ENCODE data around the gene ZNF414. TPM values are rescaled to one million over a fixed set of nuclear protein-coding genes. Genes with fewer than 3 reads are reported as not detected.

The ZNF414 gene
- total RNA-seq, 2 experiments from 2014 or later, result 8.7 to 47.5 TPM

DNA sequence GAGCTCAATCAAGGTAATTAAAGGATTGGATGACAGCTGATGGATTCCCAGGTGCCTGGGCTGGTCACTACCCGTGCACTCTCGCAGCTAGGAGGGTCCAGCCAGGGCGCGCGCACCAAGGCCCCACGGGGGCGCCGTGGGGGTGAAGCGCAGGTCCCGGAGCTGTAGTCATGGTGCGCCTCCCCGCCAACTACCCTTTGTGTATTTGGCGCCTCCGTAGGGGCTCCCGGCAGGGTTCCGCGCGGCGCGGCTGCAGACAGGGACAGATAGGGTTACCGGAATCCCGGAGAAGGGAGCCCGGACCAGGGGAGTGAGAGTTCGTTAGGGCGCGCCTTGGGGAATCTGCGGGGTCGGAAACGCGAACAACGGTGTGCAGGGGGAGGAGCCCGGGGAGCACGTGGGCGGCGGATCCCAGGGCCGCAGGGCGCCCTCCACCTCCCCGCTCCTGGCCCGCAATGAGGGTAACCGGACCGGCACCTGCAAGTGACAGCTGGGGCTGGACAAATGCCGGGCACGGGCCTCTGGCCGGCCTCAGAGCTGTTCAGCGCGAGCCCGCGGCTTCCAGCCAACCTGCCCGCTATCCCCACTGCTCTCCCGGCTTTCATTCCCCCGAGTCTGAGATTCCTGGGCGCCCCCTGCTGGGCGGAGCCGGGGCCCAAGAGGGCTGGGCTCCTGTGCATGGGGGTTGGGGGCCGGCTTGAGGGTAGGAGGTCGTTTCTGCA, 8.1 kb downstream of the ZNF414 start:
- H3K4me1 ChIP-seq (ENCODE audit: insufficient read depth, low read length, poor library complexity, severe bottlenecking), result peaks cover 13% of the 10 kb centered on the region
- DNase-seq (ENCODE audit: low spot score), result peak; percentile 83
- POLR2A ChIA-PET, result interaction anchor here (0.8 to 1.1 kb wide), 2 partner anchors 8 to 32 kb away, joined by 3 to 5 read pairs; partner anchors contain the start of gene ZNF414
- no TSS peak for BruUV-seq (replicated peaks)
- peak overlapping the region; percentile 86 for H3K4me2 ChIP-seq (ENCODE audit: low read length)
- CTCF ChIA-PET (ENCODE audit: unreplicated experiment), result interaction anchor here (0.6 to 1.2 kb wide), 3 partner anchors 92 to 187 kb away, joined by 3 read pairs; partner anchors contain the start of gene MARCHF2
- peak overlapping the region; percentile 47 for H3K27ac ChIP-seq (ENCODE audit: low read depth, low read length, poor library complexity, severe bottlenecking)
- intact Hi-C loops (cut with micrococcal nuclease; ENCODE audit: unreplicated experiment), result loop anchor here (1.0 to 2.0 kb wide), 2 partner anchors 93 to 151 kb away; partner anchors contain the start of gene MARCHF2
- H3K9me3 ChIP-seq (ENCODE audit: low read length), result no peaks in the 10 kb centered on the region
- H2AFZ ChIP-seq (ENCODE audit: low read length), result peak overlapping the region; percentile 94
- peak overlapping the region; percentile 71 for H3K4me3 ChIP-seq (ENCODE audit: low read depth, low read length, poor library complexity, severe bottlenecking)
- H3K79me2 ChIP-seq (ENCODE audit: insufficient read depth, low read depth, low read length), result no peaks in the 10 kb centered on the region
- no peaks in the 10 kb centered on the region; the same call in 1 of the 2 replicates for H3K36me3 ChIP-seq (ENCODE audit: insufficient read depth, low read length)
- H3K9me2 ChIP-seq (ENCODE audit: insufficient read depth, low read length), result no peaks in the 10 kb centered on the region
- TF ChIP-seq EZH2phosphoT487 (IDR thresholded peaks at IDR 0.05; ENCODE audit: borderline replicate concordance, low read depth, low read length), result no peak
- TF ChIP-seq, protein P1, sequence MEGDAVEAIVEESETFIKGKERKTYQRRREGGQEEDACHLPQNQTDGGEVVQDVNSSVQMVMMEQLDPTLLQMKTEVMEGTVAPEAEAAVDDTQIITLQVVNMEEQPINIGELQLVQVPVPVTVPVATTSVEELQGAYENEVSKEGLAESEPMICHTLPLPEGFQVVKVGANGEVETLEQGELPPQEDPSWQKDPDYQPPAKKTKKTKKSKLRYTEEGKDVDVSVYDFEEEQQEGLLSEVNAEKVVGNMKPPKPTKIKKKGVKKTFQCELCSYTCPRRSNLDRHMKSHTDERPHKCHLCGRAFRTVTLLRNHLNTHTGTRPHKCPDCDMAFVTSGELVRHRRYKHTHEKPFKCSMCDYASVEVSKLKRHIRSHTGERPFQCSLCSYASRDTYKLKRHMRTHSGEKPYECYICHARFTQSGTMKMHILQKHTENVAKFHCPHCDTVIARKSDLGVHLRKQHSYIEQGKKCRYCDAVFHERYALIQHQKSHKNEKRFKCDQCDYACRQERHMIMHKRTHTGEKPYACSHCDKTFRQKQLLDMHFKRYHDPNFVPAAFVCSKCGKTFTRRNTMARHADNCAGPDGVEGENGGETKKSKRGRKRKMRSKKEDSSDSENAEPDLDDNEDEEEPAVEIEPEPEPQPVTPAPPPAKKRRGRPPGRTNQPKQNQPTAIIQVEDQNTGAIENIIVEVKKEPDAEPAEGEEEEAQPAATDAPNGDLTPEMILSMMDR (conservative IDR thresholded peaks at IDR 0.05; ENCODE audit: low read length), result peak; percentile 94
- H4K20me1 ChIP-seq (ENCODE audit: insufficient read depth, low read length), result no peaks in the 10 kb centered on the region

DNA sequence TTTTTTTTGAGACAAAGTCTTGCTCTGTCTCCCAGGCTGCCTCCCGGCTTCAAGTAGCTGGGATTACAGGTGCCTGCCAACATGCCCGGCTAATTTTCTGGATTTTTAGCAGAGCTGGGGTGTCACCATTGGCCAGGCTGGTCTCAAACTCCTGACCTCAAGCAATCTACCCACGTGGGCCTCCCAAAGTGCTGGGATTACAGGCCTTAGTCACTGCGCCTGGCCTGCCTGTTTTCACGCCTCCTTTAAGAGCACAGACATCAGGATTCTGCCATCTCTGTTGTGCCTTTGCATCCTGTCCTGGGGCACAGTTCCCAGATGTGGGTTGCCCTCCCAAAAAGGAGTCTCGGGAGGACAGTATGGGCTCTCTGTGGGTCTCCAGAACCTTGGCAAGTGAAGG, 9.0 kb downstream of the ZNF414 start:
- no peak overlapping the region for H3K4me2 ChIP-seq (ENCODE audit: low read length)
- CTCF ChIA-PET (ENCODE audit: unreplicated experiment), result interaction anchor here (1.2 kb wide), 1 partner anchor 91 kb away, joined by 3 read pairs; no protein-coding TSS in a partner anchor
- no peaks in the 10 kb centered on the region for H3K9me3 ChIP-seq (ENCODE audit: low read length)
- intact Hi-C loops (cut with micrococcal nuclease; ENCODE audit: unreplicated experiment), result no loop called here
- H3K36me3 ChIP-seq (ENCODE audit: insufficient read depth, low read length), result no peaks in the 10 kb centered on the region
- BruUV-seq (replicated peaks), result no TSS peak
- DNase-seq (ENCODE audit: low spot score), result no peak
- H4K20me1 ChIP-seq (ENCODE audit: insufficient read depth, low read length), result no peaks in the 10 kb centered on the region
- no peak overlapping the region for H3K4me3 ChIP-seq (ENCODE audit: low read depth, low read length, poor library complexity, severe bottlenecking)
- H3K4me1 ChIP-seq (ENCODE audit: insufficient read depth, low read length, poor library complexity, severe bottlenecking), result peaks cover 13% of the 10 kb centered on the region
- no peaks in the 10 kb centered on the region for H3K9me2 ChIP-seq (ENCODE audit: insufficient read depth, low read length)
- H2AFZ ChIP-seq (ENCODE audit: low read length), result no peak overlapping the region; the same call in 1 of the 2 replicates
- POLR2A ChIA-PET, result interaction anchor here (1.1 kb wide), 1 partner anchor 9 kb away, joined by 5 read pairs; the partner anchor contains the start of gene ZNF414
- TF ChIP-seq EZH2phosphoT487 (IDR thresholded peaks at IDR 0.05; ENCODE audit: borderline replicate concordance, low read depth, low read length), result no peak
- TF ChIP-seq, protein P1 (conservative IDR thresholded peaks at IDR 0.05; ENCODE audit: low read length), result no peak
- no peak overlapping the region for H3K27ac ChIP-seq (ENCODE audit: low read depth, low read length, poor library complexity, severe bottlenecking)
- no peaks in the 10 kb centered on the region for H3K79me2 ChIP-seq (ENCODE audit: insufficient read depth, low read depth, low read length)

DNA sequence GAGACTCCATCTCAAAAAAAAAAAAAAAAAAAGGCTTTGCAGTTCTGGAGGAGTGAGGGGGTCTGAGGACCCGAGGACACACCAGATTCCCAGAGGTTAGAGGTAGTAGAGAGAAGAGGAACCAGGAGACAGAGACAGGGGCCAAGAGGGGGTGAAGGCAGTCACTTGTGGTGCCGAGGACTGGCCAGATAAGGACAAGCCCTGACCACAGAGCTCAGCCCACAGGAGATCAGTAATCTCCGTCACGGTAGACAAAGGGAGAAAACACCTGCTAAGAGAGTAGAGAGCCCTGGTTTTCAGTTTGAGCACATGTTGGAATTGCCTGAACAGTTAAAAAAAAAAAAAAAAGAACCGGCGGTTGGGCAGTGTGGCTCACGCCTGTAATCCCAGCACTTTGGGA, 9.8 kb downstream of the ZNF414 start:
- Histone ChIP-seq H3K36me3 (ENCODE audit: insufficient read depth, low read length) (no peaks in the 10 kb centered on the region), H4K20me1 (ENCODE audit: insufficient read depth, low read length) (no peaks in the 10 kb centered on the region), H3K9me3 (ENCODE audit: low read length) (no peaks in the 10 kb centered on the region), H3K4me3 (ENCODE audit: low read depth, low read length, poor library complexity, severe bottlenecking) (no peak overlapping the region), H3K79me2 (ENCODE audit: insufficient read depth, low read depth, low read length) (no peaks in the 10 kb centered on the region), H3K27ac (ENCODE audit: low read depth, low read length, poor library complexity, severe bottlenecking) (no peak overlapping the region), H3K9me2 (ENCODE audit: insufficient read depth, low read length) (no peaks in the 10 kb centered on the region), H3K4me1 (ENCODE audit: insufficient read depth, low read length, poor library complexity, severe bottlenecking) (peaks cover 13% of the 10 kb centered on the region), H3K4me2 (ENCODE audit: low read length) (no peak overlapping the region), H2AFZ (ENCODE audit: low read length) (no peak overlapping the region)
- CTCF ChIA-PET (ENCODE audit: unreplicated experiment), result no interaction called here
- TF ChIP-seq EZH2phosphoT487 (IDR thresholded peaks at IDR 0.05; ENCODE audit: borderline replicate concordance, low read depth, low read length), result no peak
- TF ChIP-seq, protein P1 (conservative IDR thresholded peaks at IDR 0.05; ENCODE audit: low read length), result no peak
- no TSS peak for BruUV-seq (replicated peaks)
- intact Hi-C loops (cut with micrococcal nuclease; ENCODE audit: unreplicated experiment), result no loop called here
- POLR2A ChIA-PET, result no interaction called here
- no peak for DNase-seq (ENCODE audit: low spot score)

Data from OCI-LY7 (cell line).